ENCODE measurements around the gene CEP120.
"Not testable (repeated sequence)": the region's sequence is repeated elsewhere in the genome, so short reads cannot be mapped to it uniquely, and the experiment has no call there.

The CEP120 gene

GRCh38 chr5:123423278-123424149, at the start of gene CEP120:
TSS of gene CEP120 (minus strand) at chr5:123423403. CDS start at chr5:123422998, 405 bp downstream.
- DNase-seq: peak; percentile 98 to 99

GRCh38 chr5:123472150-123472924, 49.1 kb upstream of the CEP120 start:
- DNase-seq: no peak

GRCh38 chr5:123471385-123471784, 48.2 kb upstream of the CEP120 start:
- DNase-seq: no peak

GRCh38 chr5:123466839-123467238, 43.6 kb upstream of the CEP120 start:
- not testable (repeated sequence) for DNase-seq

GRCh38 chr5:123460296-123460729, 37.1 kb upstream of the CEP120 start:
- DNase-seq: peak in 1 of 2 donors; percentile 23

- DNase-seq: not testable (repeated sequence)
Observed at GRCh38 chr5:123458994-123459393, 35.8 kb upstream of the CEP120 start.

GRCh38 chr5:123456242-123456641, 33.0 kb upstream of the CEP120 start:
- no peak for DNase-seq

- no peak for DNase-seq
Observed at GRCh38 chr5:123455640-123456039, 32.4 kb upstream of the CEP120 start.

- no peak for DNase-seq
Observed at GRCh38 chr5:123455095-123455494, 31.9 kb upstream of the CEP120 start.

GRCh38 chr5:123454259-123454911, 31.2 kb upstream of the CEP120 start:
- no peak for DNase-seq

GRCh38 chr5:123452401-123452800, 29.2 kb upstream of the CEP120 start:
- DNase-seq: no peak

GRCh38 chr5:123451047-123451446, 27.8 kb upstream of the CEP120 start:
- no peak for DNase-seq

- DNase-seq: no peak
Observed at GRCh38 chr5:123450640-123451039, 27.4 kb upstream of the CEP120 start.

- no peak for DNase-seq
Observed at GRCh38 chr5:123450114-123450513, 26.9 kb upstream of the CEP120 start.

GRCh38 chr5:123449424-123449974, 26.3 kb upstream of the CEP120 start:
- DNase-seq: no peak

- DNase-seq: no peak
Observed at GRCh38 chr5:123448743-123449142, 25.5 kb upstream of the CEP120 start.

- DNase-seq: no peak
Observed at GRCh38 chr5:123448017-123448617, 24.9 kb upstream of the CEP120 start.

- no peak for DNase-seq
Observed at GRCh38 chr5:123444016-123444415, 20.8 kb upstream of the CEP120 start.

- DNase-seq: no peak
Observed at GRCh38 chr5:123441408-123441807, 18.2 kb upstream of the CEP120 start.

- no peak for DNase-seq
Observed at GRCh38 chr5:123440456-123441181, 17.4 kb upstream of the CEP120 start.

- no peak for DNase-seq
Observed at GRCh38 chr5:123439709-123440108, 16.5 kb upstream of the CEP120 start.

- DNase-seq: peak; percentile 24 to 34
Observed at GRCh38 chr5:123438902-123439301, 15.7 kb upstream of the CEP120 start.

All from CD4-positive, alpha-beta T cell treated with Interleukin-4 for 1 hour (primary cell).